ENCODE data around the gene SLC25A26.

SLC25A26 gene

DNA sequence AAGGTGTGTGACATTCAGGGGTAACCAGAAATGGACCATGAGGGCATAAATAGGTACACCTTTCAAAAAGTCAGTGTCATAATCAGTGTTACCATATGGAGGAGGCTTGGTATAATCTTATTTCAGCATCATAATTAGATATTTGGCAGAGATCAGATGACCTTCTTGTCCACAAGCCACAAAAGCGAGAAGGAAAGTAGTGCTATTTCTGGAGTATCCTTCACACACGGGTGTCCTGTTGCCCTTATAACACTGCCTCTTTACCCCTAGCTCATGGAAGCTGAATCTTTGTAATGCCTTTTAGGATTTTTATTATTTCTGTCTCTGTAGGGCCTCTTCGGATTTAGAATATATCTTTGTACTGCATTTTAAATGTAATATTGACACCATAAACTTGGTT, 147.2 kb downstream of the SLC25A26 start:
- Histone ChIP-seq H3K27me3 (no peaks in the 10 kb centered on the region), H3K4me1 (no peaks in the 10 kb centered on the region; the same call in 1 of the 2 replicates), H3K9me3 (no peaks in the 10 kb centered on the region), H3K4me3 (ENCODE audit: low read depth, low read length) (no peak overlapping the region), H3K36me3 (no peaks in the 10 kb centered on the region)
- TF ChIP-seq CTCF (IDR thresholded peaks at IDR 0.05; ENCODE audit: low read depth, low read length), result no peak
- DNase-seq, result no peak

GRCh38 chr3:66370179-66370578, 149.4 kb downstream of the SLC25A26 start:
- Histone ChIP-seq H3K4me1 (no peaks in the 10 kb centered on the region; the same call in 1 of the 2 replicates), H3K27me3 (no peaks in the 10 kb centered on the region), H3K36me3 (no peaks in the 10 kb centered on the region), H3K4me3 (ENCODE audit: low read depth, low read length) (no peak overlapping the region), H3K9me3 (no peaks in the 10 kb centered on the region)
- DNase-seq, result no peak
- no peak for TF ChIP-seq CTCF (IDR thresholded peaks at IDR 0.05; ENCODE audit: low read depth, low read length)

- no peak for DNase-seq
- Histone ChIP-seq H3K4me1 (no peaks in the 10 kb centered on the region; the same call in 1 of the 2 replicates), H3K36me3 (no peaks in the 10 kb centered on the region), H3K9me3 (no peaks in the 10 kb centered on the region), H3K4me3 (ENCODE audit: low read depth, low read length) (no peak overlapping the region), H3K27me3 (no peaks in the 10 kb centered on the region)
- TF ChIP-seq CTCF (IDR thresholded peaks at IDR 0.05; ENCODE audit: low read depth, low read length), result no peak
Observed at GRCh38 chr3:66371432-66371831, 150.6 kb downstream of the SLC25A26 start.

GRCh38 chr3:66372681-66373350, 152.0 kb downstream of the SLC25A26 start:
- Histone ChIP-seq H3K4me3 (ENCODE audit: low read depth, low read length) (no peak overlapping the region), H3K36me3 (no peaks in the 10 kb centered on the region), H3K27me3 (no peaks in the 10 kb centered on the region), H3K4me1 (no peaks in the 10 kb centered on the region; the same call in 1 of the 2 replicates), H3K9me3 (no peaks in the 10 kb centered on the region)
- TF ChIP-seq CTCF (IDR thresholded peaks at IDR 0.05; ENCODE audit: low read depth, low read length), result peak; percentile 46
- peak; percentile 56 for DNase-seq

GRCh38 chr3:66376568-66376967, 155.8 kb downstream of the SLC25A26 start:
- H3K4me1 ChIP-seq, result no peaks in the 10 kb centered on the region; the same call in 1 of the 2 replicates
- DNase-seq, result no peak
- no peak overlapping the region for H3K4me3 ChIP-seq (ENCODE audit: low read depth, low read length)
- no peaks in the 10 kb centered on the region for H3K27me3 ChIP-seq
- peaks cover 6% of the 10 kb centered on the region for H3K36me3 ChIP-seq
- no peaks in the 10 kb centered on the region for H3K9me3 ChIP-seq
- TF ChIP-seq CTCF (IDR thresholded peaks at IDR 0.05; ENCODE audit: low read depth, low read length), result no peak

DNA sequence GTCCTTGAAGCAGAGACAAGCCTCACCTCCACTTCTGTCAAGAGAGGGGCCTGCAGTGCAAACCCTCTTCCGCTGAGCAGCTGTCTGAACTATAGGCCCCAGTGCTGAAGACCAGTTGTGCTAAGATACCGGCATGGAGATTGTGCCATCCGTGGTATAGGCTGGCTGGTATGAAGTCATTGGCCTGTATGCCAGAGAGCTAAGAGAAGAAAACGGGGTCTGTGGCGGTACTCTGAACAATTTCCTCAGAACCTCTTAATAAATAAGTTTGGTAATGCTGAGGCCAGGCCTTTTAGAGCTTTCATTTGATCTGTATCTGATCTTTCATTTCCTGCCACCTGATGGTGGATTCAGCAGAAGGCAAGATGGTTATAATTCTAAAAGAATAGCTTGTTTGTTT, 157.0 kb downstream of the SLC25A26 start:
- Histone ChIP-seq H3K27me3 (no peaks in the 10 kb centered on the region), H3K4me3 (ENCODE audit: low read depth, low read length) (no peak overlapping the region), H3K4me1 (no peaks in the 10 kb centered on the region; the same call in 1 of the 2 replicates), H3K9me3 (no peaks in the 10 kb centered on the region), H3K36me3 (peaks cover 12% of the 10 kb centered on the region)
- TF ChIP-seq CTCF (IDR thresholded peaks at IDR 0.05; ENCODE audit: low read depth, low read length), result no peak
- no peak for DNase-seq
